AG04449 (cell line): ENCODE data around the gene SPSB1.

Experiments used
- CTCF ChIA-PET: fragments of 350-600 bp; formaldehyde crosslinking; extraction: SDS; loops from one replicate; lab custom pipeline; 2021; ENCODE audit warnings: antibody characterized with exemption; lab: Yijun Ruan, JAX
- POLR2A ChIA-PET: fragments of 400-600, 350-600 bp; formaldehyde crosslinking; extraction: SDS; loops from one replicate; lab custom pipeline; 2020; ENCODE audit warnings: antibody characterized with exemption, inconsistent platforms; lab: Yijun Ruan, JAX
- DNase-seq: peaks from one replicate; pipeline ENCODE4 v3.0.0-alpha.2; 2010; ENCODE audit warnings: low read depth, low spot score
- H3K4me3 ChIP-seq: 2 replicates; pipeline ENCODE4 v1.5.1; 2011; ENCODE audit warnings: low read depth, mild to moderate bottlenecking, control low read depth, low read length
- TF ChIP-seq, protein P1 (sequence below): IDR thresholded peaks from one replicate; pipeline ENCODE4 v1.5.1; 2011; ENCODE audit warnings: mild to moderate bottlenecking, moderate library complexity, low read length, control low read depth, inconsistent platforms; ENCODE audit not compliant: insufficient read depth; ENCODE audit errors: missing control alignments

SPSB1 gene

GRCh38 chr1:9246215-9246614 lies 46.5 kb upstream of the SPSB1 start:
- ChIA-PET POLR2A (interaction anchor here (1.7 kb wide), 1 partner anchor 12 kb away, joined by 7 read pairs; the partner anchor contains the start of gene H6PD), CTCF (interaction anchor here (0.7 to 2.0 kb wide), 4 partner anchors 23 to 210 kb away, joined by 3 to 8 read pairs (median 3); no protein-coding TSS in a partner anchor)
- DNase-seq = no peak
- TF ChIP-seq, protein P1, sequence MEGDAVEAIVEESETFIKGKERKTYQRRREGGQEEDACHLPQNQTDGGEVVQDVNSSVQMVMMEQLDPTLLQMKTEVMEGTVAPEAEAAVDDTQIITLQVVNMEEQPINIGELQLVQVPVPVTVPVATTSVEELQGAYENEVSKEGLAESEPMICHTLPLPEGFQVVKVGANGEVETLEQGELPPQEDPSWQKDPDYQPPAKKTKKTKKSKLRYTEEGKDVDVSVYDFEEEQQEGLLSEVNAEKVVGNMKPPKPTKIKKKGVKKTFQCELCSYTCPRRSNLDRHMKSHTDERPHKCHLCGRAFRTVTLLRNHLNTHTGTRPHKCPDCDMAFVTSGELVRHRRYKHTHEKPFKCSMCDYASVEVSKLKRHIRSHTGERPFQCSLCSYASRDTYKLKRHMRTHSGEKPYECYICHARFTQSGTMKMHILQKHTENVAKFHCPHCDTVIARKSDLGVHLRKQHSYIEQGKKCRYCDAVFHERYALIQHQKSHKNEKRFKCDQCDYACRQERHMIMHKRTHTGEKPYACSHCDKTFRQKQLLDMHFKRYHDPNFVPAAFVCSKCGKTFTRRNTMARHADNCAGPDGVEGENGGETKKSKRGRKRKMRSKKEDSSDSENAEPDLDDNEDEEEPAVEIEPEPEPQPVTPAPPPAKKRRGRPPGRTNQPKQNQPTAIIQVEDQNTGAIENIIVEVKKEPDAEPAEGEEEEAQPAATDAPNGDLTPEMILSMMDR = no peak
- H3K4me3 ChIP-seq = no peak overlapping the region

GRCh38 chr1:9246841-9247785 lies 45.6 kb upstream of the SPSB1 start:
- H3K4me3 ChIP-seq = no peak overlapping the region
- ChIA-PET POLR2A (no interaction called here), CTCF (interaction anchor here (1.1 to 2.0 kb wide), 6 partner anchors 20 to 137 kb away, joined by 3 to 8 read pairs (median 5); no protein-coding TSS in a partner anchor)
- DNase-seq = no peak
- TF ChIP-seq, protein P1 = no peak

DNA sequence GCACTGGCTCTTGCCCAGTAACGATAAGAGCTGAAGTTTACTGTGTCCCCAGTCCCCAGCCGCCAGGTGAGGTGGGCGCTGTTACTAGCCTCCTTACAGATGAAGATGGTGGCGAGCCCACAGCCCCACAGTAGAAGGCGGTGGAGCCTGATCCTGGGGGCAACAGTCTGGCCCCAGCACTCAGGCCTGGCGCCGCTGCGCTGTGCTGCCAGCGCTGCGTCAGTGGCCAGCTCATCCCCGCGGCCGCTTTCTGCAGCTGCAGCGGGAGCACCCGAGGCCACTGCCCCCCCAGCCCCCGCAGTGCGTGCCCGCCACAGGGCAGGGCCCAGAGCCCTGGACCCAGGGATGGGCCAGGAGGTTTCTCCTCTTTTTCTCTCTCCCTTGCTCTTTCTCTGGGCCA lies 44.8 kb upstream of the SPSB1 start:
- CTCF ChIA-PET = interaction anchor here (1.2 to 3.8 kb wide), 6 partner anchors 7 to 137 kb away, joined by 3 to 34 read pairs (median 6); partner anchors contain the start of gene H6PD
- H3K4me3 ChIP-seq = no peak overlapping the region
- POLR2A ChIA-PET = no interaction called here

GRCh38 chr1:9248341-9249262 lies 44.1 kb upstream of the SPSB1 start:
- TF ChIP-seq, protein P1 = no peak
- CTCF ChIA-PET = interaction anchor here (0.6 to 7.8 kb wide), 8 partner anchors 8 to 139 kb away, joined by 3 to 90 read pairs (median 6); partner anchors contain the start of gene H6PD
- POLR2A ChIA-PET = no interaction called here
- no peak overlapping the region for H3K4me3 ChIP-seq
- DNase-seq = no peak

More for the DNA sequence above, 44.8 kb upstream of the SPSB1 start:
- DNase-seq = no peak
- TF ChIP-seq, protein P1 = no peak

DNA sequence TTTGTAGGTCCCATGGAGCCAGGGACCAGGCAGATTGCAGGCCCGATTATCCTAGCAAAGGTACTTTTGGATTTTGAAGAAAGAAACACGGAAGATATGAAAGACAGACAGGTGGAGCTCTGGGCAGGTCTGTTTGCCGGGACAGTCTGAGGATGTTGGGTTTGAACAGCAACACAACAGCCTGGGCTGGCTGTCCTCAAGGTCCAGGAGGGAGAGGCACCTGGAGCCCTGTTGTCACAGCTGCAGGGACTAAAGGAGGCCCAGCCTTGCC lies 43.5 kb upstream of the SPSB1 start:
- ChIA-PET CTCF (interaction anchor here (0.7 to 7.8 kb wide), 9 partner anchors 9 to 207 kb away, joined by 3 to 90 read pairs (median 5); partner anchors contain the start of gene H6PD), POLR2A (no interaction called here)
- TF ChIP-seq, protein P1 = no peak
- no peak overlapping the region for H3K4me3 ChIP-seq
- no peak for DNase-seq
